GM18868 (cell line): ENCODE results near the gene PCOLCE2.
A peak's percentile ranks its signal among the peaks of the same experiment; 100 is the strongest.
"Not testable (repeated sequence)": the region's sequence is repeated elsewhere in the genome, so short reads cannot be mapped to it uniquely, and the experiment has no call there.

Source experiments
- ATAC-seq: cut with Tn5 transposase; IDR thresholded peaks from one replicate; pipeline ENCODE4 v1.9.1; 2021; ENCODE audit warnings: mild to moderate bottlenecking, moderate library complexity; ENCODE audit not compliant: unreplicated experiment

The PCOLCE2 gene

DNA sequence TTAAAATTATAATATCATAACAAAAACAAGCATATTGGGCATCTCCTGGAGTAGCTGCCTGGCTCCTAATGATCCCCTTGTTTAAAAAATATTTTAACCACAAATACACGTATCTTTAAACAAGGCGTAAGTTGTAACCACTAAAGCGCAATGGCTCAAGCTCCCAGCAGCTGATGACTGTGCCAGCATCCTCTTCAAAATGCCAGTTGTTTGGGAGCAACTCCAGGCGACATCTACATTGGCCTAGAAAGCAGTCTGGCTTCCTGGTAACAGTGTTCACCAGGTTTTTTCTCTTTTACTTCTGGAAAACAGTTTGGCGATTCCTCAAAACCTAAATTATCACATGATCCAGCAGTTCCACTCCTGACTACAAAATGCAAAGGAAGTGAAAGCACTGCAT lies 13.8 kb downstream of the PCOLCE2 start:
- no peak for ATAC-seq

GRCh38 chr3:142868382-142868781 lies 20.5 kb downstream of the PCOLCE2 start:
- ATAC-seq: not testable (repeated sequence)

DNA sequence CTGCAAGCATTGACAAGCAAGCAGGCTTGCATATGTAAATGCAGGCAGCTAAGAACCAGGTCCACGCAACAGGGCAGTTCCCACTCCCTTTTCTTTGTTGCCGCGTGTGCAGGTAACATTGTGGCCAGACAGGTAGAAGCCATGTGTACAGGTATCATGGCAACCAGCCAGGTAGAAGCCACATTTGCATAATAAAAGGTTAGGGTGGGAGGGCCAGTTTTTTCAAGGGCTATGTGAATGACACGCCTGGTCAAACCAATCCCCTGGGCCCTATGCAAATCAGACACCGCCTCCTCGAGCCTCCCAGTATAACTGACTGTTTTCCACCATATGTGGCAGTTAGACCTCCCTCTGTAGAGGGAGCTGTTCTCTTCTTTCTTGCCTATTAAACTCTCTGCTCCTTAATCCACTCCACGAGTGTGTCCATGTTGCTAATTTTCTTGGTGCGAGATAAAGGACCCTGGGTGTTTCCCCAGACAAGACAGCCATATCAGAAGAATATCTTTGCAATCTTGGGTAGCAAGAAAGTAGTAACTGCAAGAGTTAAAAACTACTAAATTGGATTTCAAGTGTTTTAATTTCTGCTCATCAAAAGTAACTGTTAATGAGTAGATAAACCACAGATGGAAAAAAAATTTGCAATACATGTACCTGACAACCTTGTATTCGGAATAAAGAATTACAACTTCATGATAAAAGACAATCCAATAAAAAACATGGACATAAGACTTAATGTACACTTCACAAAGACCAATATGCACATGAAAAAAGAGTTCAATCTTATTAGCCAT lies 21.8 kb downstream of the PCOLCE2 start:
- no peak for ATAC-seq

DNA sequence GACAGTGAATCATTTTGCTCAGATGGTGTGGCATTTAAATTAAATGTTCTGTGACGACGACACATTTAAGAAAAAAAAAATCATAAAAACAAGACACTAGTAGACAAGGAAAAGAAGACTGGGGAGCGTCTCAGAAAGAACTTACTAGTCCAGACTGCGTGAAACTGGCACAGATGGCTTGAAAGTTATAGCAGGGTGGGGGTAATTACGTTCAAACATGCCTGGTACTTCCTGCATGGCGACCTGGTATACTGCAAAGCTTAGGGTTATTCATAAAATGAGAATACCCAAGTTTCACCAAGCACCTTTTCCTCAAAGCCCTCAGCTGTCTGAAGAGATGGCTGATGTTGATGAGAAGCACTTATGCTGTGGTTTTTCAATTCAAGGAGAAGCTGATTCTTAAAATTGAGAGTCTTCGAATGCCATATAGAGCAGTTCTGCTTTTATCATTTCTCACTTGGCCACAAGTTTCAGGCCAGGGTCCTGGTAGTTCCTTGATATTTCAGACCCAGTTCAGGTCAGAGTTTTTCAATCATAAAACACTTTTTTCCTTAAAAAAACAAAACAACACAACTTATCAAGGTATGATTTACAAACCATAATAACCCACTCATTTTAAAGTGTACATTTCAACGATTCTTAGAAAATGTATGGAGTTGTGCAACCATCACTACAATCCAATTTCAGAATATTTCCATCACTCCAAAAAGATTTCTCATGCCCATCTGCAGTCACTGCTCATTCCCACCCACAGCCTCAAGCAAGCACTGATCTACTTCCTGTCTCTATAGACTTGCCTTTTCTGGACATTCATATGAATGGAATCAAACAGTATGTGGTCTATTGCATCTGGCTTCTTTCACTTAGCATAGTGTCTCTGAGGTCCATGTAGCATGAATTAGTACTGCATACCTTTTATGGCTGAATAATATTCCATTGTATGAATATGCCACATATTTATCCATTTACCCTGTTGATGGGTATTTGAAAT lies 24.7 kb downstream of the PCOLCE2 start:
- ATAC-seq: peak; percentile 47

DNA sequence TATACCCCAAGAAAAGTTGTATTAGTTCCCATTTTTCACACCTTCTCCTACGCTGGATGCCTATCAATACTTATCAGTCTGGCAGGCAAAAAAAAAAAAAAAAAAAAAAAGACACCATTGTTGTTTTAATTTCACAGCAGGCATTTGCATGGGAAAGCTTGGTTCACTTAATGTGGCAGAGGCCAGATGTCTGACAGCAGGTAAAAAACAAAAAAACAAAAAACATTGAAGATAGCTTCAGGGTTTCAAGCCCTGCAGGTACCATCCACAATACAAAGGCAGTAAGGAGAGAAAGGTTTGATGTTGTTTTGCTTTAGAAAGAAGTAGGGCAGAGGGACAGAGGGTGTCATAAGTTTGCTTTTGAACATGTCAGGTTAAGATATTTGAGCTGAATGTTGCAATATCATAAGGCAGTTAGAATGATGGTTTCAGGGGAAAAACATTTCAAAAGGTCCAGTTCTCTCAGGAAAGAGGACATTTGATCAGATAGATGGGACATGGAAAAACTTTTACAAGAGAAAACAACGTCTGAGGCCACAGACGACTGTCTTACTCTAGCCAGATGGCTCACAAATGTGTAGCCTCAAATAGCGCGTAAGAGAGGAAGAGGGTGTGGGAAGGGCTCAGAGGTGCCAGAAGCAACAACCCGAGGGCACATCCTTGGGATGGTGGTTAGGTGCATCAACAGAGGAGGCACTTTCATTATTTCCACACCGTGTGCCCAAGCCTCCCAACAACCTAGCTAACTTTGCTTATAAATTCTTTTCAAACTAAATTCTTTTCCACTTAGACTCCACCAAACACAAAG lies 25.7 kb downstream of the PCOLCE2 start:
- ATAC-seq: no peak

- ATAC-seq: no peak
These were observed 27.0 kb downstream of the PCOLCE2 start for GRCh38 chr3:142861926-142862325.

- no peak for ATAC-seq
These were observed 30.8 kb downstream of the PCOLCE2 start for GRCh38 chr3:142858043-142858442.

DNA sequence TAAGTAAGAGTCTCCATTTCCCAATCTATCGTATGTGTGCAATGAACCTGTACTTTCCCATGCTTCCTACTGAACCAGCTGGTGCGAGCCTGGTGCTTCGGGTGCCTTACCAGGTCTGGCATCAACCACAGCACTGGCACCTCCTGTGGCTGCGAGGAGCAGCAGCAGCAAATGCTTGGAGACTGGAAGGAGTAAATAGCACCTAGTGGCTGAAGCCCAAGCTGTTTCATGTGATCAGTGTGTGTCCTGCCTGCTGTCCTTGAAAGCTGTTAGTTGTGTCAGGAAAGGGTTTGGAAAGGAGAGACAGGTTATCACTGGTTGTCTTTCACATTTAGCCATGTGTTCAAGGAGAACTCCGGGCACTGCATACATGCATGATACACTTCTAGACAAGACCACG lies 31.8 kb downstream of the PCOLCE2 start:
- ATAC-seq: no peak

GRCh38 chr3:142853270-142854168 lies 35.4 kb downstream of the PCOLCE2 start:
- no peak for ATAC-seq

DNA sequence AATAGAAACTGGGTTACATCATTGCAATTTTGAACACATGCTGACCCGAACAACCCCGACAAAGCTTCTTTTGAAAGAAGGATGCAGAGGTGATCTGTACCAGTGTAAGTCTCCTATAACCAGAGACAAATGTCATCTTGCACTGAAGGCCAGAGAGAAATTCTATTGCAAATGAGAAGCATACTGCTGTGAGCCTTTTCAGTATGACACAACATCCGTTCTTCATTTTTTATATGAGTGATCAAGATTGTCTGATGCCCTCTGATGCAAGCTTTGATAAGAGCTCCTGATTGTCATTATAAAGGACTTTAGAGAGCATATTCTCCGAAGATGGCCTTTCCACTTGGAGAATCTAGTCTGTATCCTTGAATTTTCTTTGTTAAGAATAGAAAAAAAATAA lies 36.9 kb downstream of the PCOLCE2 start:
- no peak for ATAC-seq

DNA sequence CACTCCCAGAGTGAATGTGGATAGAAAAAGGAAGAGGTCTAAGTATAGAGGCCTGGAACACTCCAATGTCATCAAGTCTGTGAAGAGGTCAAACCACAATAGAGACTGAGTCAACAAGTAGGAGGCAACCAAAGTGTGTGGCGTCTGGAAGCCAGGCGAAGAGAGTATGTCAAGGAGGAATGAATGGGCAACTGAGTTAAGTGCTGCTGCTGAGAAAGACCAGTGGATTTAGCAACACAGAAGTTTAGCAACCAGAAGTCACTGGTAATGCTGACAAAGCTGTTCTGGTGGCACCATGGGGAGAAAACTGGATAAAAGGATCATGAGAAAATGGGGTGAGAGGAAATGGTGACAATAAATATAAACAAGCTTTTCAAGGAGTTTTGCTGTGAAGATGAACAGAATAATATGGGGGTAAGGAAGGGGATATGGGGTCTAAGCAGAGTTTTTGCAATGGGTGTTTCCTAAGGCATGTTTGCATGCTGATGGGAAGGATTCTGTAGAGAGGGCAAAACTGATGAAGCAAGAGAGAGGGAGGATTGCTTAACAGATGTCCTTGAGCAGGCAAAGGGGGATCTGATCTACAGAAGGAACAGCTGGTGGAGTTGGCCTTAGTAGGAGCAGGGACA lies 38.4 kb downstream of the PCOLCE2 start:
- no peak for ATAC-seq

DNA sequence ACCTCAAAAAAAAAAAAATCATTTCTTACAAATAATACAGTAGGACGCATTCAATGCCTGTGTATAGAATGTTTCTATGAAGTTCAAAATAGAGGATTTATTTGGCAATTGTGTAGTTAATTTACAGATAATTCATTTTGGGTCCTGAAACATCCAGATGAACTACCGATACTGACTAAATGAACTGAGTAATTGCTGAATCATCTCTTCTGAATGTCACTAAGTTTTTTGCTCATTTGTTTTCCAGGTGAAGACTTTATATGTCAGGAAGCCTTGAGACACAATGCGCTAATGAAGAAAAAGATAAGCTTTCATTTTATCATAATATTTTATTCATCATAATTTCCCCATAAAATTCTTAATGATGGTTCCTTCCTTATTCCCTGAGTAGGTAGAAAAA lies 39.7 kb downstream of the PCOLCE2 start:
- no peak for ATAC-seq

GRCh38 chr3:142846779-142847577 lies 41.9 kb downstream of the PCOLCE2 start:
- no peak for ATAC-seq

DNA sequence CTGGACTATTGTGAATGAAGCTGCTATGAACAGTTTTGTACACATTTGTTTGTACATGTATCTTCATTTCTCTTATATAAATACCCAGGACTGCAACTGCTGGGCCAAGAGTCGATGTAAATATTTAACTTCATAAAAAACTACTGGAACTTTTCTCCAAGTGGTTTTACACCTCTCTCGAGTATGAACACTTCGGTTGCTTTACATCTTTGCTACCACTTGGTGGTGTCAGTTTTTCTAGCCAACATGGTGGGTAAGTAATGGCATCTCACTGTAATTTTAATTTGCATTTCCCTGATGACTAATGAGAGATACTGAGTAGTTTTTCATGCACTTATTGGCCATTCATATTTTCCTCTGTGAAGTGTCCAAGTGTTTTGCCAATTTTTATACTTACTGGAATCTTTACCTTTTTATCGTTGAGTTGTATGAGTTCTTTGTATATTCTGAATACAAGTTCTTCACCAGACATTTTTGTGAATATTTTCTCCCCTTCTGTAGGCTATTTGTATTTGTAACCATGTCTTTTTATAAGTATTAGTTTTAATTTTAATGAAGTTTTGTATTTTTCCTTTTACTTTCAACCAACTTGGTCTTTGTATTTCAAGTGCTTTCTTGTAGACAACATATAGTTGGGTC lies 44.4 kb downstream of the PCOLCE2 start:
- peak; percentile 68 for ATAC-seq

GRCh38 chr3:142839831-142840230 lies 49.1 kb downstream of the PCOLCE2 start:
- ATAC-seq: no peak

- no peak for ATAC-seq
These were observed 51.4 kb downstream of the PCOLCE2 start for GRCh38 chr3:142837526-142837925.

DNA sequence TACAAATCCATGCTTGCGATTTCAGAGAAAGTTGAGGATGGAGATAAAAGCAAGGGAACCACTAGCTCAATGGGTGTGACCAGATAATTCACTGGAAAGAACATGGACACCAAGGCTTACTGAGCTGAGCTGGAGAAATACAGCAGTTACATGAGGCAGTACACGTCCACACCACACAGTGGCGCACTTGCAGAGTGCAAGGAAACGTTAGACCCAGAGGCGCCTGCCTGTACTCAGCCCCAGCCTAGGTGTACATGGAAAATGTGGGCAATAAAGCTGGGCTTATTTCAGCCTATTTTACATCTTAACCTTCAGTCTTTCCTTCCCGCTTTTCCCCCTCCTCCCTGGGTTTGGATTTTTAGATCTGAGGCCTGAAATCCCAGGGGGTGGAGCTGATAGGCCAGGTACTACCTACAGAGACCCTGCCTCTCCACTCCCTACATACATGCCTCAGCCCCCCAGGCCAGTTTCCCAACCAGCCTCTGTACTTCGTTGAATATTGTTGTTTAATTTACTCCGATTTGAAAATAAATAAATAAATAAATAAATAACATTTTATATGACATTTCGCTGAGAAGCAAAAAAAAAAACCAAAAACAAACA lies 60.1 kb downstream of the PCOLCE2 start:
- peak; percentile 99 for ATAC-seq

DNA sequence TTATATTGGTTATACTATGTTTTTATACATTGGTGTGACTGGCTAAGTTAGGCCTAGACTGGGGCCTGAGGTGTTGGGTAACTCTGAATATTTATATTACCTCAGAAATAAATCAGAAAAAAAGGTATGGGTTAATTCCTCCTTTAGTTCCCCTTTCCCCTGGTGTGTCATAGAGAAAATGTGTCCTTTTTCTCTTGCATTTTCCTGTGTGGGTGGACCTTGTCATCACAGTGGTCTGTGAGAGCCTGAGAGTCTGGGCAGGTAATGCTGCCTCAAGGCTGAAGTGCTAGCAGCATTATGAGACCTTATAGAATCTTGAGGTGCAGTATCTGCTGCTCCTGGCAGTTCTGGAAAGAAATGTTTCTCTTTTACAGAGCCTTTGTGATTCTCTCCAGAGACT lies 69.7 kb downstream of the PCOLCE2 start:
- no peak for ATAC-seq
